Measurements from ENCODE around the gene ZNF138.

ZNF138 gene

DNA sequence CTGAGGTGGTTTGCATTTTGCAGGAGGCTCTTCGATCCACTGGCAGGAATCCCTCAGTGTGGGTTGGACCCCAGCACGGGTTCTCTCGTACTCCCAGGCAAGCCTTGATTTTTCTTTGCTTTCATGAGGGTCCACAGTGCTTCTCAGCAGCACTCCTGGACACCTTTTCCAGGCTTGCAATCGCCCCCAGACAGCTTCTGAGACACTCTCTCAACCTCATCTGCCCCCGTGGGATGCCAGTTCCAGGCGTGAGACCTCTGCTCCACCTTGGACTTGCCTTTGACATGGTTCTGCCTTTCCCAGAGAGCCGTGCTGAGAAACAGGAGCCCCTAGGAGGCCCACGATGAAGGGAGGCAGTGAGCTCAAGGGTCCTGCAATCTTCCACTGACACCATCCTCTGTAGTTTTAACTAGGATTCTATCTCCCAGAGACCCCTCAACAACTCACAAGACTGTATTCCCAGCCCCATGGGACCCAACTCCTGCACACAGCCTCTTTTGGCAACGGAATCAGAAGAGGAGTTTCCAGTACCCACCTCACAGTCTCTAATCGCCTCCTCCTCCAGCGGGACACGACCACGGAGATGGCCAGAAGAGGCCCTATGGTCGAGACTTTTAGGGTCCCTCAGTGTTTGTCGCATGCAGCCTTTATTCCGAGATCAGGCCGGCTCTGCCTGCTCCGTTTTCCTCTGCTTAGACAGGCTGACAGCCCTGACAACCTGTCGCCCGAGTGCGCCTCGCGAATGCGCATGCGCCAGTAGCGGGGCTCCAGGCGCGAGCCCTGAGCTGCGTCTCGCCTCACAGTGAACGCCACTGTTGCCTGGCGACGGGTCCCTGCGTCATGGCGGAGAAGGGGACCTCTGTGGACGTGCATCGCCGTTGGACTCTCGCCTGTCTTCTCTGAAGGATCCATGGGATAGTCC lies 82.8 kb downstream of the ZNF138 start:
- peak; percentile 34 for DNase-seq

DNA sequence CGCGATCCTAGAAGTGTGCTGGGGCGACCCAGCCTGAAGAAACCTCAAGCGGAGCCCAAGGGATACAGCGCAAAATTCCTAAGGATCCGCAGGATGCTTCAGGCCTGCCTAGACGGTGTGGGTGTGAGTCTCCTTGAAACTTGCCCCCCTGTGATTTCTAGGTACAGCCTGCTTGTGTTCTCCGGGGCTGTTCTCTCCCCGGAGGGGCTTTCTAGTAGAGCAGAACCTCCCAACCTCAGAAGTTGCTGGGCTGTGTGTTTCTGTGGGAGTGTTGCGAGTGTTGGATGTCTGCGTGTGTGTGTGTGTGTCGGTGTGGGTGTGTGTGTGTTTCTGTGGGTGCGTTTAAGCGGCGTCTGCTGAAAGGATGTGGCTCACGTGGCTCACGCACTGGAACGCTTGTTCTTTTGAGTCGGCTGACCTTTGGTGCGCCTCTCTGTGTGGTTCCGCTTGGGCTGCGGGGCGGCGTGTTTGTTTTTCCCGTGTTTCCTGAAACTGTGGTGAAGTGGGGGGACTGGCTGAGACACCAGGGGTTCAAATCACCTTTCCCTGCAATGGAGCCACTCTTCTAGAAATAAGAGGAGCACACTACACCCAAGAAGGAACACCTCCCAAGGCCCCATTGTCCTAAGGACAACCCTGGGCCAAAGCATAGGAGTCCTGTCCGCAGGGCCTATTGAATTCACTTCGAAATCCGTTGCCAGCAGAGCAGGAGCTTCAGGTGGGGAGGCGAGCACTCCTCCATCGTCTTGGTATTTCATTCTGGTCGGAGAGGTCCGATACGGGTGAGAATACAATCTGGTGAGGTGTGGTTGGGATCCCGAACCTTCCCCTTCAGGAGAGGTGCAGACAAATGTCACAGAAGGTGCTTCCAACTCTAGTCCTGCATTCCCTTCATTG lies 83.7 kb downstream of the ZNF138 start:
- no peak for DNase-seq

DNA sequence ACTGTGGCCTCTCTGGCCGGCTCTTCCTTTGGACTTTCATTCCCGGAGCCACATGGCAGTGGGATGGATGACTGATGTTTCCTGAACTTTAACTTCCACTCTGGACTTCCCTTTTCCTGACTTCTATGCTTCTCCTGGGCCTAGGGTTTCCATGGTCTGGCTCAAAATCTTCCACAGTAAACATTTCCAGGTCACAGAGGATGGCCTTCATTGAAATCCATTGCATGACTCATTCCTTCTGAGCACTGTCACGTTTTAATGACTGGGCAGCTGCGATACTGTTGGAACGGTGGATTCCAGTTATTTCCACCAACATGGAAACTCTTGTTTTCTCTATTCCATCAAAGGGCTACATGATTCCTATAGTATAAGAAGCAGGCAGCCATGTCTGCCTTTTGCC lies 84.5 kb downstream of the ZNF138 start:
- no peak for DNase-seq

DNA sequence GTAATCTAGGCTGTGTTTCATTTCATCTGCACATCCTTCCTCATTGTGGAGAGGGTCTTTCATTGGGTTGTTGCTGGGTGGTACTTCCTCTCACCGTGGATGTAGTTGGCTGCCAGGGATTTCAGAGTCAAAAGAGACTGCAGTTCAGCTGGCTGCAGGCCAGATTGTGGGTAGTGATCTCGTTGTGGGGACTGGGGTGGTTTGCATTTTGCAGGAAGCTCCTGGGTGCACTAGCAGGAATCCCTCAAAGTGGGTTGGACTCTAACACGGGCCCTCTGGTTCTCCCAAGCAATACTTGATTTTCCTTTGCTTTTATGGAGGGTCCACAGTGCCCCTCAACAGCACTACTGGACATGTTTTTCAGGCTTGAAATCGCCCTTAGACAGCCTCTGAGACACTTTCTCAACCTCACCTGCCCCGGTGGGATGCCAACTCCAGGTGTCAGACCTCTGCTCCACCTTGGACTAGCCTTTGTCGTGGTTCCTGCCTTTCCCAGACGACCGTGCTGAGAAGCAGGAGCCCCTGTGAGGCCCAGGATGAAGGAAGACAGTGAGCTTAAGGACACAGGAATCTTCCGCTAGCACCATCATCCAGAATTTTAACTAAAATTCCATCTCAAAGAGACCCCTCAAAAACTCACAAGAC lies 85.0 kb downstream of the ZNF138 start:
- DNase-seq = no peak

DNA sequence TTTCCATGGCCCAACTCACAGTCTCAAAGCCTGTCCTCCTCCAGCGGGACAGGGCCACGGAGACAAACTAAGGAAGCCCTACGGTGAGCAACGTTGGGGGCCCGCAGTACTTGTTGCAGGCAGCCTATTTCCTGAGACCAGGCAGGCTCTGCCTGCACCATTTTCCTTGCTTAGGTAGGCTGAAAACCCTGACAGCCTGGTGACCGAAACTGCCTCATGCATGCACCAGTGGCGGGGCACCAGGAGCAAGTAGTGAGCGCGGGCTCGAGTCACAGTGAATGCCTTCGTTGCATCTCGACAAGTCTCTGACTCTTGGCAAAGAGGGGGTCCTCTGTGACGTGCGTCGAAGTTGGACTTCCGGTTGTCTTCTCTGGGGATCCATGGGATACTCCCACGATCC lies 85.6 kb downstream of the ZNF138 start:
- DNase-seq = no peak

DNA sequence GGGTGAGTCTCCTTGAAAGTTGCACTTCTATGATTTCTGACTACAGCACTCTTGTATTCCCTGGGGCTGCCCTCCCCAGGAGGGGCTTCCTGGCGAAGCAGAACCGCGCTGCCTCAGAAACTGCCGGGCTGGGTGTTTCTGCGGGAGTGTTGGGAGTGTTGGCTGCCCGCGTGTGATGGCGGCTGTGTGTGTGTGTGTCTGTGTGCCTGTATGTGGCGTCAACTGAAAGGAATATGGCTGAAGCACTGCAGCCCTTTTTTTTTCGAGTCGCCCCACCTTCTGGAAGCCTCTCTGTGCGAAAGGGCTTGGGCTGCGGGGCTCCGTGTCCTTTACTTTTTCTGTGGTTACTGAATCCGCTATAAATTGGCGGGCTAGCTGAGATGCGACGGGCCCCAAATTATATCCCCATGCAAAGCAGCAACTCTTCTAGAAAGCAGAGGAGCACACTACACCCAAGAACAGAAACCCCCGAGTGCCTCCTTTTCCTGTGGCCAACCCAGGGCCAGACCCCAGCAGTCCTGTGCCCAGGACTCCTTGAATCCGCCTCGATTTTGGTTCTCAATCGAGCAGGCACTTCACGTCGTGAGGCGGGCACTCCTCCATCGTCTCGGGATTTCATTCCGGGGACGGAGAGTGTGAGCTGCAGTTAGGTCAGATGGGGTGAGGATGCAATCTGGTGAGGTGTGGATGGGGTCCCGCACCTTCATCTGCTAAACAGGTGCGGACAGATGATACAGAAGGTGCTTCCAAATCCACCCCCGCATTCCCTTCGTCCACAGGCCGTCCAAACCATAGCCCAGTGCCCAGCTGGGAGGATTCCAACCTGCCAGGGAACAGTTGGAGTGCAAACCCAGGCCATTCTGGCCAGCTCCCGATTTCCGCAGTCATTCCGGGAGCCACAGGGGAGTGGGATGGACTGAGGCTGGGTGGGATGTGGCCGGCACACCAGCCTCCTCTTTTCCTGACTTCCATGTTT lies 86.4 kb downstream of the ZNF138 start:
- DNase-seq = no peak

DNA sequence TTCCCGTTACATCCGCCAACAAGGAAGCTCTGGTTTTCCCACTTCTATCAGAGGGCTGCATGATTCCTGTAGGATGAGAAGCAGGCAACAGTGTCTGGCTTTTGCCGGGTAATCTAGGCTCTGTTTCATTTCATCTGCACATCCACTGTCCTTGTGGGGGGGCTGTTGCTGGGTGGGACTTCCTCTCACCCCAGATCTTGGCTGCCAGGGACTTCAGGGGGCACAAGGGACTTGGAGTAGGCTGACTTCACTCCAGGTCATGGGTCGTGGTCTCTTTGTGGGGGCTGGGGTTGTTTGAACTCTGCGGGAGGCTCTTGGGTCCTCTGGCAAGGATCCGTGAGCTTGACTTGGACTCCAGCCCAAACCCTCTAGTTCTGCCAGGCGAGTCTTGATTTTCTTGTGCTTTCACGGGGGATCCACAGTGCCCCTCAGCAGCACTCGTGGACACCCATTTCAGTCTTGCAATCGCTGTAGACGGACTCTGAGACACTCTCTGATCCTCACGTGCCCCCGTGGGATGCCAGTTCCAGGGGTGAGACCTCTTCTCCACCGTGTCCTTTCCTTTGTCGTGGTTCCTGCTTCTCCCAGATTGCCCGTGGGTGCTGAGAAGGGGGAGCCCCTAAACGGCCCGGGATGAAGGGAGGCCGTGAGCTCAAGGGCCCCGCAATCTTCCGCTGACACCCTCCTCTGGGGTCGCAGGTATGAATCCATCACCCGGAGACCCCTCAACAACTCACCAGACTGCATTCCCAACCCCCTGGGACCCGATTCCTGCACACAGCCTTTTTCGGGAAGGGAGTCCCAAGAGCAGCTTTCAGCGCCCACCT lies 87.4 kb downstream of the ZNF138 start:
- no peak for DNase-seq

DNA sequence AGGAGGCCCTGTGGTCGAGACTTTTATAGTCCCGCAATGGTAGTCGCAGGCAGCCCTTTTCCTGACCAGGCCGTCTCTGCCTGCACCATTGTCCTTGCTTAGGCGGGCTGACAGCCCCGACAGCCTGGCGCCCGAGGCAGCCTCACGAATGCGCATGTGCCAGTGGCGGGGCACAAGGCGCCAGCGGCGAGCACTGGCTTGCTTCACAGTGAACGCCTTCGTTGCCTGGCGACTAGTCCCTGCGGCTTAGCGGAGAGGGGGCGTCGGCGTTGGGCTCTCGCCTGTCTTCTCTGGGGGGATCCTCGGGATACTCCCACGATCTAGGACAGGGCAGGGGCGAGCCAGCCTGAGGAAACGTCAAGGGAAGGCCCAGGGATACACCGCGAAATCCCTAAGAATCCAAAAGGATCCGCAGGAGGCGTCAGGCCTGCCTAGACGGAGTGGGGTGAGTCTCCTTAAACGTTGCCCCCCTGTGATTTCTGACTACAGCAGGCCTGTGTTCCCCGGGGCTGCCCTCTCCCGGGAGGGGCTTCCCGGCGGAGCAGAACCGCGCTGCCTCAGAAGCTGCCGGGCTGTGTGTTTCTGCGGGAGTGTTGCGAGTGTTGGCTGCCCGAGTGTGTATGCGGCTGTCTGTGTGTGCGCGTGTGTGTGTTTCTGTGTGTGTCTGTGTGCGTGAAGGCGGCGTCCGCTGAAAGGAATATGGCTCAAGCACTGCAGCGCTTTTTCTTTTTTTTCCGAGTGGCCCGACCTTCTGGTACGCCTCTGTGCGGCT lies 88.3 kb downstream of the ZNF138 start:
- no peak for DNase-seq
